ENCODE measurements around the gene NAPA. TPM values are rescaled to one million over a fixed set of nuclear protein-coding genes. Genes with fewer than 3 reads are reported as not detected.

The NAPA gene
- total RNA-seq, 1 donor from 2014 or later: 132 TPM

- H3K4me3 ChIP-seq (ENCODE audit: insufficient read depth, low read depth, low read length): no peak overlapping the region
- no peak for FAIRE-seq
- Mint-ChIP-seq H3K4me1 (ENCODE audit: low read depth, unreplicated experiment) (no peaks in the 10 kb centered on the region), H3K36me3 (ENCODE audit: low read depth, unreplicated experiment) (no peaks in the 10 kb centered on the region), H3K9me3 (ENCODE audit: unreplicated experiment) (no peaks in the 10 kb centered on the region), H3K4me3 (ENCODE audit: unreplicated experiment) (no peak overlapping the region), H3K27me3 (ENCODE audit: low read depth, unreplicated experiment) (peaks cover 11% of the 10 kb centered on the region), H3K27ac (ENCODE audit: unreplicated experiment) (no peak overlapping the region)
- H3K27ac ChIP-seq (ENCODE audit: low read depth, low read length): no peak overlapping the region
- peaks cover 9% of the 10 kb centered on the region for H3K27me3 ChIP-seq (ENCODE audit: insufficient read depth, low read length)
- no peak overlapping the region for H2AFZ ChIP-seq (ENCODE audit: low read depth, low read length)
- no peak for DNase-seq (ENCODE audit: low read depth)
- no peaks in the 10 kb centered on the region for H4K20me1 ChIP-seq (ENCODE audit: insufficient read depth, low read length)
- TF ChIP-seq CTCF (IDR thresholded peaks at IDR 0.05; ENCODE audit: insufficient read depth, low read depth, low read length) (no peak), EZH2 (IDR thresholded peaks at IDR 0.05; ENCODE audit: insufficient read depth, low read length) (no peak)
- H3K4me2 ChIP-seq (ENCODE audit: low read length): no peak overlapping the region
- H3K9me3 ChIP-seq (ENCODE audit: insufficient read depth, low read depth, low read length): no peaks in the 10 kb centered on the region
- no peaks in the 10 kb centered on the region for H3K4me1 ChIP-seq (ENCODE audit: insufficient read depth, low read length)
- no peak overlapping the region for H3K9ac ChIP-seq (ENCODE audit: low read length)
- H3K36me3 ChIP-seq (ENCODE audit: insufficient read depth, low read length): no peaks in the 10 kb centered on the region
- no peaks in the 10 kb centered on the region for H3K79me2 ChIP-seq (ENCODE audit: insufficient read depth, low read length)
Measured at GRCh38 chr19:47529018-47529742, 14.3 kb upstream of the NAPA start.

GRCh38 chr19:47526798-47527197, 11.9 kb upstream of the NAPA start:
- Mint-ChIP-seq H3K27me3 (ENCODE audit: low read depth, unreplicated experiment) (peaks cover 9% of the 10 kb centered on the region), H3K9me3 (ENCODE audit: unreplicated experiment) (no peaks in the 10 kb centered on the region), H3K36me3 (ENCODE audit: low read depth, unreplicated experiment) (no peaks in the 10 kb centered on the region), H3K4me3 (ENCODE audit: unreplicated experiment) (no peak overlapping the region), H3K4me1 (ENCODE audit: low read depth, unreplicated experiment) (no peaks in the 10 kb centered on the region), H3K27ac (ENCODE audit: unreplicated experiment) (no peak overlapping the region)
- Histone ChIP-seq H3K27ac (ENCODE audit: low read depth, low read length) (no peak overlapping the region), H3K9me3 (ENCODE audit: insufficient read depth, low read depth, low read length) (no peaks in the 10 kb centered on the region), H3K27me3 (ENCODE audit: insufficient read depth, low read length) (peaks cover 9% of the 10 kb centered on the region), H3K4me2 (ENCODE audit: low read length) (no peak overlapping the region), H3K9ac (ENCODE audit: low read length) (no peak overlapping the region), H3K4me3 (ENCODE audit: insufficient read depth, low read depth, low read length) (no peak overlapping the region), H4K20me1 (ENCODE audit: insufficient read depth, low read length) (no peaks in the 10 kb centered on the region), H3K36me3 (ENCODE audit: insufficient read depth, low read length) (no peaks in the 10 kb centered on the region), H3K79me2 (ENCODE audit: insufficient read depth, low read length) (no peaks in the 10 kb centered on the region), H3K4me1 (ENCODE audit: insufficient read depth, low read length) (no peaks in the 10 kb centered on the region), H2AFZ (ENCODE audit: low read depth, low read length) (no peak overlapping the region)
- no peak for FAIRE-seq
- TF ChIP-seq CTCF (IDR thresholded peaks at IDR 0.05; ENCODE audit: insufficient read depth, low read depth, low read length) (no peak), EZH2 (IDR thresholded peaks at IDR 0.05; ENCODE audit: insufficient read depth, low read length) (no peak)
- DNase-seq (ENCODE audit: low read depth): no peak

- TF ChIP-seq EZH2 (IDR thresholded peaks at IDR 0.05; ENCODE audit: insufficient read depth, low read length) (no peak), CTCF (IDR thresholded peaks at IDR 0.05; ENCODE audit: insufficient read depth, low read depth, low read length) (no peak)
- Mint-ChIP-seq H3K4me1 (ENCODE audit: low read depth, unreplicated experiment) (no peaks in the 10 kb centered on the region), H3K27me3 (ENCODE audit: low read depth, unreplicated experiment) (peaks cover 12% of the 10 kb centered on the region), H3K4me3 (ENCODE audit: unreplicated experiment) (no peak overlapping the region), H3K36me3 (ENCODE audit: low read depth, unreplicated experiment) (no peaks in the 10 kb centered on the region), H3K27ac (ENCODE audit: unreplicated experiment) (no peak overlapping the region), H3K9me3 (ENCODE audit: unreplicated experiment) (no peaks in the 10 kb centered on the region)
- no peaks in the 10 kb centered on the region for H3K9me3 ChIP-seq (ENCODE audit: insufficient read depth, low read depth, low read length)
- H3K4me3 ChIP-seq (ENCODE audit: insufficient read depth, low read depth, low read length): no peak overlapping the region
- FAIRE-seq (no peak), DNase-seq (ENCODE audit: low read depth) (no peak)
- H3K4me2 ChIP-seq (ENCODE audit: low read length): no peak overlapping the region
- no peak overlapping the region for H2AFZ ChIP-seq (ENCODE audit: low read depth, low read length)
- no peaks in the 10 kb centered on the region for H4K20me1 ChIP-seq (ENCODE audit: insufficient read depth, low read length)
- no peaks in the 10 kb centered on the region for H3K4me1 ChIP-seq (ENCODE audit: insufficient read depth, low read length)
- no peak overlapping the region for H3K27ac ChIP-seq (ENCODE audit: low read depth, low read length)
- H3K9ac ChIP-seq (ENCODE audit: low read length): no peak overlapping the region
- no peaks in the 10 kb centered on the region for H3K36me3 ChIP-seq (ENCODE audit: insufficient read depth, low read length)
- no peaks in the 10 kb centered on the region for H3K79me2 ChIP-seq (ENCODE audit: insufficient read depth, low read length)
- H3K27me3 ChIP-seq (ENCODE audit: insufficient read depth, low read length): peaks cover 15% of the 10 kb centered on the region
Measured at GRCh38 chr19:47523473-47523872, 8.6 kb upstream of the NAPA start.
